A673 (cell line): Measurements from ENCODE around the gene FAIM.

ENCODE experiments used
- EZH2 ChIP-seq: fragments of 200-600 bp; sonication (generic); IDR thresholded peaks from 2 replicates; pipeline ENCODE4 v1.6.1; 2017; ENCODE audit warnings: borderline replicate concordance, low read depth, mild to moderate bottlenecking, mixed read lengths, antibody characterized with exemption, low read length; ENCODE audit not compliant: poor library complexity, severe bottlenecking
- TF ChIP-seq, protein P1 (sequence below): fragments of 300-800, 200-600 bp; sonication (generic); conservative IDR thresholded peaks from 2 replicates; pipeline ENCODE4 v1.5.1; 2017; ENCODE audit warnings: low read depth, mild to moderate bottlenecking, antibody characterized with exemption, low read length, moderate library complexity, mixed read lengths

DNA sequence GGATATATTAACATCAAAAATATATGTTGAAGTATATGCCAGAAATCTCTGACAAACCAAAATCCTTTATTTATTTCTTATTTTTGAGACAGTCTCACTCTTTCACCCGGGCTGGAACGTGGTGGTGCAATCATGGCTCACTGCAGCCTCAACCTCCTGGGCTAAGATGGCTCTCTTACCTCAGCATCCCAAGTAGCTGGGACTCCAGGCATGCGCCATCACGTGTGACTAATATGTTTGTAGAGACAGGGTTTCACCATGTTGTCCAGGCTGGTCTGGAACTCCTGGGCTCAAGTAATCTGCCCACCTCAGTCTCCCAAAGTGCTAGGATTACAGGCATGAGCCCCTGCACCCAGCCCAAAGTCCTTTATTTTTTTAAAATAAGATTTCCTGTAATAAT, 11.9 kb downstream of the FAIM start:
- TF ChIP-seq, protein P1, sequence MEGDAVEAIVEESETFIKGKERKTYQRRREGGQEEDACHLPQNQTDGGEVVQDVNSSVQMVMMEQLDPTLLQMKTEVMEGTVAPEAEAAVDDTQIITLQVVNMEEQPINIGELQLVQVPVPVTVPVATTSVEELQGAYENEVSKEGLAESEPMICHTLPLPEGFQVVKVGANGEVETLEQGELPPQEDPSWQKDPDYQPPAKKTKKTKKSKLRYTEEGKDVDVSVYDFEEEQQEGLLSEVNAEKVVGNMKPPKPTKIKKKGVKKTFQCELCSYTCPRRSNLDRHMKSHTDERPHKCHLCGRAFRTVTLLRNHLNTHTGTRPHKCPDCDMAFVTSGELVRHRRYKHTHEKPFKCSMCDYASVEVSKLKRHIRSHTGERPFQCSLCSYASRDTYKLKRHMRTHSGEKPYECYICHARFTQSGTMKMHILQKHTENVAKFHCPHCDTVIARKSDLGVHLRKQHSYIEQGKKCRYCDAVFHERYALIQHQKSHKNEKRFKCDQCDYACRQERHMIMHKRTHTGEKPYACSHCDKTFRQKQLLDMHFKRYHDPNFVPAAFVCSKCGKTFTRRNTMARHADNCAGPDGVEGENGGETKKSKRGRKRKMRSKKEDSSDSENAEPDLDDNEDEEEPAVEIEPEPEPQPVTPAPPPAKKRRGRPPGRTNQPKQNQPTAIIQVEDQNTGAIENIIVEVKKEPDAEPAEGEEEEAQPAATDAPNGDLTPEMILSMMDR: no peak
- TF ChIP-seq EZH2: no peak
